Measurements from ENCODE around the gene OR10A2.

Gene OR10A2, protein sequence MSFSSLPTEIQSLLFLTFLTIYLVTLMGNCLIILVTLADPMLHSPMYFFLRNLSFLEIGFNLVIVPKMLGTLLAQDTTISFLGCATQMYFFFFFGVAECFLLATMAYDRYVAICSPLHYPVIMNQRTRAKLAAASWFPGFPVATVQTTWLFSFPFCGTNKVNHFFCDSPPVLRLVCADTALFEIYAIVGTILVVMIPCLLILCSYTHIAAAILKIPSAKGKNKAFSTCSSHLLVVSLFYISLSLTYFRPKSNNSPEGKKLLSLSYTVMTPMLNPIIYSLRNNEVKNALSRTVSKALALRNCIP

DNA sequence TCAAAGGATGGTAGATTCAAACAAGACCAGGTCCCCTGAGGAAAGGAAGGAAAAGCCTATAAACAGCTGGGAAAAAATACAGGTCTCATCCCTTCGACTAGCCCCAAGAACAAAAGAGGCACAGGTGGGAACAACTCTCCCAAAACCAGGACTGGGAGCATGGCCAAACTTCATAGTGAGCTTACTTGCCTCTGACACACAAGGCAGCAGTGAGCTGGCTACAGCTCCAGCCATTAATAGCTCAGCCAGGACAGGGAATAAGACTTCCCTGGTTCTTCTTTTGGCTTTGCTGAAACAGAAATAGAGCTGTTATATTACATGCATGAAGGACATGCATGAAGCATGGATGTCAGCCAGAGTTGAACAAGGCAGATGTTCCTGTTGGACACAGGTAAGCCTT lies at the start of gene OR10A2:
OR10A2 (plus strand) TSS at position 97 of the 400 bp plus-strand sequence. CDS start 6,698 bp downstream, outside the sequence.
- DNase-seq (ENCODE audit: low read depth in 1 of 2, low spot score in 1 of 2) = peak in 1 of 2 experiments; percentile 2
- in situ Hi-C loops (cut with HindIII; ENCODE audit: low pct_unique_long_range_greater_than_20kb, low sequenced_read_pairs) = no loop called here
- TF ChIP-seq JUND (IDR thresholded peaks at IDR 0.05; ENCODE audit: low read depth) = no peak

DNA sequence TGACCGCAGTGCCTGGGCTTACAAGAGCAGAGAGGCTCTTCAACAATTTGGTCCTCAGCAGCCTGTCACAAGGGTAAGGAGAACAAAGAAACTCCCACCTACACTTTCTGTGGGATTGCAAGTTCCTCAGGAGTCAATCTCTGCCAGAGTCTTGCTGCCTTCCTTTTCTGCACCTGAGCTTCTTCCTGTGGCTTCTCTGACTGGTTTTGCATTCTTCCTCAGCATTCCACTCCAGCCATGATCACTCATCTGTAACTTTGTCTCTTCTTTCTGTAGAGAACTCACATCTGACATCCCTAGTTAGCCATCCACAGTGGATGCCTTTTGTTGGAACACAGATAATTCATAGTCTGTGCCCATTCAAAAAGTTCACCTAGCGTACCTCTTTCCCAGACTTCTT lies 49.2 kb upstream of the OR10A2 start:
- DNase-seq (ENCODE audit: low read depth in 1 of 2, low spot score in 1 of 2) = no peak

DNA sequence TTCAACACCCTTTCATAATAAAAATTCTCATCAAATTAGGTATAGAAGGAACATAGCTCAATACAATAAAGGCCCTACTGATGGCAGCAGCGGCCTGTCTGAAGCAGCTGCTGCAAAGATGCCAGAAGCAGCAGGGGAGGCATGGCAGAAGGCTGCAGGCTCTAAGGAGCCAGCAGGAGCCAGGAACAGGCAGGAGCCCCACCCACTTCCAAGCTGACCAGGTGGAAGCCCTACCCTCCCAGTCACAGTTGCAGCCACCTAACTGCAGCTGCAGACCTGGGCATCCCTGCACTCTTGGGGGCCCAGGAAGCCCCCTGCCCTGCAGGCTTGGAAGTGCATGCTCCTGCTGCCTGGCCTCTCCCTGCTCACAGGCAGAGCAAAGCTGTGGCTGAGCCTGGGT lies 45.2 kb upstream of the OR10A2 start:
- DNase-seq (ENCODE audit: low read depth in 1 of 2, low spot score in 1 of 2) = no peak
- no peak for TF ChIP-seq JUND (IDR thresholded peaks at IDR 0.05; ENCODE audit: low read depth)
- in situ Hi-C loops (cut with HindIII; ENCODE audit: low pct_unique_long_range_greater_than_20kb, low sequenced_read_pairs) = no loop called here

More for the DNA sequence above, 49.2 kb upstream of the OR10A2 start:
- in situ Hi-C loops (cut with HindIII; ENCODE audit: low pct_unique_long_range_greater_than_20kb, low sequenced_read_pairs) = no loop called here
- no peak for TF ChIP-seq JUND (IDR thresholded peaks at IDR 0.05; ENCODE audit: low read depth)

DNA sequence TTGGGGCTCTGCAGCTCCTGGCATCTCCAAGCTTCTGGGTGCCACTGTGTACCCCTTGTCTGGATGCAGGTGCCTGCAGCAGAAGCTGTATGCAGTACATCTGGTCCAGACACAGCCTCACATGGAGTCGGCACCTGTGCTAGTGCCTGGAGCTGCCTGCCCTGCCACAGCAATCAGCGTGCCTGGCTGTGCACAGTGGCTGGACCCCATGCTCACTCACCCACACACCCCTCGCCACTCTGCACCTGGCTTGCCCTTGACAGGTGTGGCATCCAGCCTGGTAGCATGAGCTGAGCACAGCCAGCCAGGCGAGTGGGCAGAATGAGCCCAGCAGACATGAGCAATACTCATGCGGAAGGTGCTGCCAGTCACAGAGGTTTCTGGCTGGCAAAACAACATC lies 43.9 kb upstream of the OR10A2 start:
- TF ChIP-seq JUND (IDR thresholded peaks at IDR 0.05; ENCODE audit: low read depth) = no peak
- in situ Hi-C loops (cut with HindIII; ENCODE audit: low pct_unique_long_range_greater_than_20kb, low sequenced_read_pairs) = no loop called here
- no peak for DNase-seq (ENCODE audit: low read depth in 1 of 2, low spot score in 1 of 2)

DNA sequence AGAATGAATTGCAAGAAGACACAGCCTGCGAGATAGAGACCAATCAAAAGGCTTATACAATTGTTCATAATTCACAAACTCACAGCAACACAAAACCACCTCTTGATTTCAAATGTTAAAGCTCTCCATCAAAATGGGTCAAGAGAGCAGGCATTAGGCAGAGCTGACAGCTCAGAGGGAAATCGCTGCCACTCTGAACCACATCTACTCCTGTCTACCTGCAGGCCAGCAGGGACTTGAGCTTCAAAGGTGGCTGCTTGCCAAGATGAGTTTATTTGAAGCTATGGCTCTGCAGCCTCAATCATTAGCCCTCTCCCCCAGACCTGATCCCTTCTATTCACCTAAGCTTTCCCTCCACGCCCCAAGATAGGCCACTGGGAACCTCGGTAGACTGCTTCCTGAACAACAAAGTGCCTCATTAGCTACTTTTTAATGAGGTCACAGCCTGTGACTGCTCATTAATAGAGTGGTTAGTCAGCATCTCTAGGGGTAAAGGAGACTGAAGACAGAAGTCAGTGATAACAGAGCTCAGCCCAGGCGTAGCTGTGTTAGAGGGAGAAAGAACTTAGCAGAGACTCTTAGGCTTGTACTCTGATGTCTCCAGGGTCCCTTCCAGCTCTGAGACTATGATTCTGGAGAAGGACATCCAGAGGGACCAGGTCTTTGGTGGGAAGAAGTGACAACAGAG lies 38.6 kb upstream of the OR10A2 start:
- DNase-seq (ENCODE audit: low read depth in 1 of 2, low spot score in 1 of 2) = no peak
- in situ Hi-C loops (cut with HindIII; ENCODE audit: low pct_unique_long_range_greater_than_20kb, low sequenced_read_pairs) = no loop called here
- no peak for TF ChIP-seq JUND (IDR thresholded peaks at IDR 0.05; ENCODE audit: low read depth)

DNA sequence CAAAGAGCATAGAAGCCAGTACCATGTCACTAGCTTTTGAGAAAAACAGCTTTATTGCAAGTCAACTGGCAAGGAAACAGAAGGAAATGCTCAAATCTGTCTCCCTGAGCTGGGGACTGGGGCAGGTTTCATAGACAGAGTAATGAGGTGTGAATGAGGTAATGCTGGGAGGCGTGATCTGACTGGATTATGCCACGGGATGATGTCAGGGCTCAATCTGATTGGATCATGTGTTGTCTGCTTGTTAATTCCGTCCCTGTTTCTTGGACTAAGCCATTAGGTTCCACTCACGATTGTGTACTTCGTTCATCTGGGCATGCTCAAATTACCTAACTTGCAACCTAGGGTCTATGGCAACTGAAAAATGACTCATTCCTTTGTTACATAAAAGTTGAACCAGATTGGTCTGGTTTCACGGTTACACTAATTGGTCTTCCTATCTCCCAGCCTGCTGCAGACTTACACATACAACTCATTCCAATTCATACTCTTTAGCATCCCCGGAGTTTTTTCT lies 37.6 kb upstream of the OR10A2 start:
- in situ Hi-C loops (cut with HindIII; ENCODE audit: low pct_unique_long_range_greater_than_20kb, low sequenced_read_pairs) = no loop called here
- TF ChIP-seq JUND (IDR thresholded peaks at IDR 0.05; ENCODE audit: low read depth) = no peak
- no peak for DNase-seq (ENCODE audit: low read depth in 1 of 2, low spot score in 1 of 2)

DNA sequence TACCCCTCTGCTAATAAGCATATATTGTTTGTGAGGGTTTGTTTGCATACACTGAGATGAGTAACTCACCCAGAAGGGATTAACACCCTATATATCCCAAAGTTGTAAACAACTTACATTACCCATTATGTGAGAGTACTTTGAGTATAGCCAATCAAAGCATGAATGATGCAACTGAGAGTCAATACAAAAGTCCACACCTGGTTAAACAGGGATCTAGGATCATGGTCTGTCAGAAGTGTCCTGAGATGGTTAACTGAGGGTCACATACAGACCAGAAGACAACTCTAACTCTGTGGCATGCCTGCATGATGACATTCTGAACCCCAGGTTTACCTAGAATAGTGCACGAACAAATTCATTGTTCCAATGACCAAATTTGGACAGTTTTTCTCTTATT lies 34.8 kb upstream of the OR10A2 start:
- in situ Hi-C loops (cut with HindIII; ENCODE audit: low pct_unique_long_range_greater_than_20kb, low sequenced_read_pairs) = no loop called here
- no peak for DNase-seq (ENCODE audit: low read depth in 1 of 2, low spot score in 1 of 2)
- no peak for TF ChIP-seq JUND (IDR thresholded peaks at IDR 0.05; ENCODE audit: low read depth)

DNA sequence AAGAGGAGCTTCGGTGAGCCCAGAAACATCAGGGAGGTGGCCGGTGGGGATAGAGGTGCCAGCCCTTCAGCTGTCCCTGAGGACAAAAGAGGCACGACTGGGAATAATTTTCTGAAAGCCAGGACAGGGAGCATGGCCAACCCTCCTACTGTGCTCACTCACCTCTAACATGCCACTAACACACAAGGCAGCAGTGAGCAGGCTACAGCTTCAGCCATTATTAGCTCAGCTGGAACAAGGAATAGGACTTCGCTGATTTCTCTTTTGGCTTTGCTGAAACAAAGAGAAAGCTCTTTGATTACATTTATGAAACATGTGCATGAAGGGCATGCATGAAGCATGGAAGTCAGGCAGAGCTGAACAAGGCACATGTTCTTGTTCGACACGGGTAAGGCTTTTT lies 29.5 kb upstream of the OR10A2 start:
- no peak for TF ChIP-seq JUND (IDR thresholded peaks at IDR 0.05; ENCODE audit: low read depth)
- in situ Hi-C loops (cut with HindIII; ENCODE audit: low pct_unique_long_range_greater_than_20kb, low sequenced_read_pairs) = no loop called here
- no peak for DNase-seq (ENCODE audit: low read depth in 1 of 2, low spot score in 1 of 2)

DNA sequence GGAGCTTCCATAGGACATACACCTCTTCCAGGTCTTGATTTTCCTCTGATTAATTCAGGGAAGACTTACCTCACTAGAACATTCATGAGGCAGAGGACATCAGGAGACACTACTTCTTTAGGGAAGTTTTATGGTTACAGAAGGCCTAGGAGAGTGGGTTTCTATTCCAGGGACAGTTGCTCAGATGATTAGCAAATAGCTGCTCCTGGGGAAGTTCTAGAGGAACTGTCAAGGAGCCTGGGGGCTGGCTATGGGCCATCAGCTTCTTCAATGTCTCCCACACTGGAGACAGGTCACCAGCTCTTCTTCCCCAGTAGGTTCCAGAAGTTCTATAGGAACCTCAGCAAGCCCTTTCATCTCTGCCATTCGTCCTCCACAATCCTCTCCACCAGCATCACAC lies 28.8 kb upstream of the OR10A2 start:
- no peak for TF ChIP-seq JUND (IDR thresholded peaks at IDR 0.05; ENCODE audit: low read depth)
- no peak for DNase-seq (ENCODE audit: low read depth in 1 of 2, low spot score in 1 of 2)
- in situ Hi-C loops (cut with HindIII; ENCODE audit: low pct_unique_long_range_greater_than_20kb, low sequenced_read_pairs) = no loop called here

DNA sequence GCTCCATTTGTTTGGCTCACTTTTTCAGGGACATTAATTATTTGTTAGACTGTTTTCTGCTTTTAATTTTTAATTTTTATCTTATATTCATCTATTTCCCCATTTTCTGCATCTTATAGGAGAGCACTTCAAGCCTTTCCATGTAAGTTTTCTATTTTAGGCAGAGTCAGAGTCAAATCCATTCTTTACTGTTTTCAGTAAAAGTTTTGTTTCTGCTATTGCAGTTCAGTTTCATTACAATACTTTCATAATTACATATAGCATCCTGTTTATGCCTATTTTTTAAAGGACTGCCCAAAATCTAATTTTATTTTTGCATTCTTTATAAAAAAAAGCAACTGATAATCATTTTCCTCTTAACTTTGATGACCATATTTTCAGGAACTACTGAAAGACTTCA lies 21.2 kb upstream of the OR10A2 start:
- DNase-seq (ENCODE audit: low read depth in 1 of 2, low spot score in 1 of 2) = no peak
- no peak for TF ChIP-seq JUND (IDR thresholded peaks at IDR 0.05; ENCODE audit: low read depth)
- in situ Hi-C loops (cut with HindIII; ENCODE audit: low pct_unique_long_range_greater_than_20kb, low sequenced_read_pairs) = no loop called here

DNA sequence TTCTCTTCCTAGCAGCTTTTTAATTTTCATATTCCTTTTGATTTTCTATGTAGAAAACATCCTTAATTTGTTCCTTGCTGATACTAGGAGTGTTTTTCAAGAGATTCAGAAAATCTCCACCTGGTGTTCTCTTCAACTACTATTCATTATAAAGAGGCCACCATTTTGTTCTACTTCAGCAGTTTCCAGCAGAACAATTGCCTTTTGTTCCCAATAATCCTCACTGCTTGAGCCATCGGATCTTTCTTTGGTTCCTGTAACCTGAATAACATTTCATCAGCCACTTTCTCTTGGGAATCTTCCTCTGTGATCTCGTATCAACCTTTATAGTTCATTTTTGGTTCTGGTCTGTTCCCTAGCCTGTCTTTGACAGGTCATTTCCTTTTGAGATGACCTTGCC lies 19.2 kb upstream of the OR10A2 start:
- in situ Hi-C loops (cut with HindIII; ENCODE audit: low pct_unique_long_range_greater_than_20kb, low sequenced_read_pairs) = no loop called here
- no peak for DNase-seq (ENCODE audit: low read depth in 1 of 2, low spot score in 1 of 2)
- TF ChIP-seq JUND (IDR thresholded peaks at IDR 0.05; ENCODE audit: low read depth) = no peak

DNA sequence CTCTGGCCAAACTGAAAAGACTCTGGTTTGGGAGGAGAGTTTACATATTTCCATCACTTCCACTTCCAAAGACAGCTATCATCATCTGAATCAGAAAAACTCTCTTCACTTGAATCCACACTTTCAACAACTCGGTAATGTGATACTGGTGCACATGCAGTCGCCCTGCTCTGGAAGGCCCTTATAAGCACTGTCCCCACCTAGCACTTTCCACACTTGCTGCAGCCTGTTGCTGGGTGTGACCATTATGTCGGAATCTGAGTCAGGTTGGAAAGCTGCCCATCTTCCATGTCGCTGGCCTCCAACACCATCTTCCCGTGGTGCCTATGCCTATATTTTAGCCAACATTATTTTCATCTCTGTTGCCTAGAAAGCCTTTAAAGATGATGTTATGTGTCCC lies 18.5 kb upstream of the OR10A2 start:
- no peak for TF ChIP-seq JUND (IDR thresholded peaks at IDR 0.05; ENCODE audit: low read depth)
- in situ Hi-C loops (cut with HindIII; ENCODE audit: low pct_unique_long_range_greater_than_20kb, low sequenced_read_pairs) = no loop called here
- no peak for DNase-seq (ENCODE audit: low read depth in 1 of 2, low spot score in 1 of 2)

DNA sequence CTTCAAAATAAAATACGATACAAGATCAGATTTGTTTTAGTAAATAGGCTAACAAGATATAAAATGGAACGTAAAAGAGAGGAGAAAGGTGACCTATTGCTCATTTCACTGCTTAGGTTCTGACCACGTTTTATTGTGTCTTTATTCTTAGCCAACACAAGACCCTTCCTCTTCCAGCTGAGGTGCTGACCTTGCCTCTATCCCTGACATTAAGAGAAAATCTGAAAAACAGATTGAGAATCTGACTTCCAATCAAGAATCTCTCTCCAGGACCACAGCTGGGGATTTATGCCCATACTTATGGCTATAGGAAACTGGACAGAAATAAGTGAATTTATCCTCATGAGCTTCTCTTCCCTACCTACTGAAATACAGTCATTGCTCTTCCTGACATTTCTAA lies 17.5 kb upstream of the OR10A2 start, which contains the start of gene OR10A5:
OR10A5 (plus strand) TSS at position 301 of the 400 bp plus-strand sequence; CDS start at position 301, 0 bp downstream.
- in situ Hi-C loops (cut with HindIII; ENCODE audit: low pct_unique_long_range_greater_than_20kb, low sequenced_read_pairs) = no loop called here
- no peak for TF ChIP-seq JUND (IDR thresholded peaks at IDR 0.05; ENCODE audit: low read depth)
- DNase-seq (ENCODE audit: low read depth in 1 of 2, low spot score in 1 of 2) = no peak
